HCT116 (cell line): ENCODE data around the gene HOXB1.

ENCODE experiments used
- ATF3 ChIP-seq: IDR thresholded peaks from 2 replicates; pipeline ENCODE4 v1.6.1; 2012
- CEBPB ChIP-seq: IDR thresholded peaks from 2 replicates; pipeline ENCODE4 v1.6.1; 2012; ENCODE audit warnings: low read depth
- EGR1 ChIP-seq: IDR thresholded peaks from 2 replicates; pipeline ENCODE4 v1.6.1; 2012; ENCODE audit warnings: low read depth
- EZH2phosphoT487 ChIP-seq: fragments of 200-600 bp; IDR thresholded peaks from 2 replicates; pipeline ENCODE4 v1.6.1; 2018; ENCODE audit warnings: antibody characterized with exemption, borderline replicate concordance
- MAX ChIP-seq: IDR thresholded peaks from 2 replicates; pipeline ENCODE4 v1.6.1; 2012
- POLR2A ChIP-seq: IDR thresholded peaks from 2 replicates; pipeline ENCODE4 v1.7.0; 2011; ENCODE audit warnings: borderline replicate concordance; ENCODE audit not compliant: insufficient read depth, insufficient read length; ENCODE audit errors: extremely low read depth
- POLR2AphosphoS5 ChIP-seq: IDR thresholded peaks from 2 replicates; pipeline ENCODE4 v1.6.1; 2011; ENCODE audit warnings: mild to moderate bottlenecking, low read depth, low read length, moderate library complexity
- SP1 ChIP-seq: IDR thresholded peaks from 2 replicates; pipeline ENCODE4 v1.6.1; 2012; ENCODE audit warnings: low read depth
- SRF ChIP-seq: IDR thresholded peaks from 2 replicates; pipeline ENCODE4 v1.6.1; 2012; ENCODE audit warnings: low read depth
- YY1 ChIP-seq: IDR thresholded peaks from 2 replicates; pipeline ENCODE4 v1.6.1; 2011; ENCODE audit warnings: low read length, low read depth, moderate library complexity, mild to moderate bottlenecking; ENCODE audit not compliant: insufficient replicate concordance; ENCODE audit errors: extremely low read depth
- ZNF274 ChIP-seq: fragments of 200-500 bp; sonication (Bioruptor generic); IDR thresholded peaks from 2 replicates; pipeline ENCODE4 v1.6.1; 2014; ENCODE audit warnings: mild to moderate bottlenecking, low read depth, low read length, inconsistent platforms
- TF ChIP-seq, protein P1 (sequence below), 3 experiments: fragments of 200-600 bp in 1 of 3; sonication (generic) in 1 of 3; IDR thresholded peaks in 2 of 3; conservative IDR thresholded peaks in 1 of 3; 2 replicates each; pipeline ENCODE4 v1.5.1; 2012 to 2017; ENCODE audit warnings: low read depth in 2 of 3, low read length in 2 of 3, antibody characterized with exemption in 1 of 3, borderline replicate concordance in 1 of 3, control low read depth in 1 of 3, mild to moderate bottlenecking in 1 of 3, mixed read lengths in 1 of 3, mixed run types in 1 of 3, moderate library complexity in 1 of 3; ENCODE audit not compliant: insufficient read depth in 1 of 3
- TF ChIP-seq, protein P2 (sequence below): IDR thresholded peaks from 2 replicates; pipeline ENCODE4 v1.6.1; 2012; ENCODE audit warnings: low read depth
- TF ChIP-seq, protein P3 (sequence below): IDR thresholded peaks from 2 replicates; pipeline ENCODE4 v1.6.1; 2011; ENCODE audit warnings: mild to moderate bottlenecking, low read length, moderate library complexity; ENCODE audit not compliant: insufficient replicate concordance; ENCODE audit errors: extremely low read depth

GRCh38 chr17:48545022-48545375, 14.2 kb upstream of the HOXB1 start, which contains the start of gene HOXB2:
- TF ChIP-seq, protein P1, sequence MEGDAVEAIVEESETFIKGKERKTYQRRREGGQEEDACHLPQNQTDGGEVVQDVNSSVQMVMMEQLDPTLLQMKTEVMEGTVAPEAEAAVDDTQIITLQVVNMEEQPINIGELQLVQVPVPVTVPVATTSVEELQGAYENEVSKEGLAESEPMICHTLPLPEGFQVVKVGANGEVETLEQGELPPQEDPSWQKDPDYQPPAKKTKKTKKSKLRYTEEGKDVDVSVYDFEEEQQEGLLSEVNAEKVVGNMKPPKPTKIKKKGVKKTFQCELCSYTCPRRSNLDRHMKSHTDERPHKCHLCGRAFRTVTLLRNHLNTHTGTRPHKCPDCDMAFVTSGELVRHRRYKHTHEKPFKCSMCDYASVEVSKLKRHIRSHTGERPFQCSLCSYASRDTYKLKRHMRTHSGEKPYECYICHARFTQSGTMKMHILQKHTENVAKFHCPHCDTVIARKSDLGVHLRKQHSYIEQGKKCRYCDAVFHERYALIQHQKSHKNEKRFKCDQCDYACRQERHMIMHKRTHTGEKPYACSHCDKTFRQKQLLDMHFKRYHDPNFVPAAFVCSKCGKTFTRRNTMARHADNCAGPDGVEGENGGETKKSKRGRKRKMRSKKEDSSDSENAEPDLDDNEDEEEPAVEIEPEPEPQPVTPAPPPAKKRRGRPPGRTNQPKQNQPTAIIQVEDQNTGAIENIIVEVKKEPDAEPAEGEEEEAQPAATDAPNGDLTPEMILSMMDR (IDR thresholded peaks at IDR 0.05 in 2 of 3, conservative IDR thresholded peaks at IDR 0.05 in 1 of 3; ENCODE audit: borderline replicate concordance in 1 of 3, insufficient read depth in 1 of 3, low read depth in 2 of 3, low read length in 2 of 3) = no peak
- no peak for TF ChIP-seq EZH2phosphoT487
- no peak for TF ChIP-seq MAX
- no peak for TF ChIP-seq POLR2A
- TF ChIP-seq, protein P2, sequence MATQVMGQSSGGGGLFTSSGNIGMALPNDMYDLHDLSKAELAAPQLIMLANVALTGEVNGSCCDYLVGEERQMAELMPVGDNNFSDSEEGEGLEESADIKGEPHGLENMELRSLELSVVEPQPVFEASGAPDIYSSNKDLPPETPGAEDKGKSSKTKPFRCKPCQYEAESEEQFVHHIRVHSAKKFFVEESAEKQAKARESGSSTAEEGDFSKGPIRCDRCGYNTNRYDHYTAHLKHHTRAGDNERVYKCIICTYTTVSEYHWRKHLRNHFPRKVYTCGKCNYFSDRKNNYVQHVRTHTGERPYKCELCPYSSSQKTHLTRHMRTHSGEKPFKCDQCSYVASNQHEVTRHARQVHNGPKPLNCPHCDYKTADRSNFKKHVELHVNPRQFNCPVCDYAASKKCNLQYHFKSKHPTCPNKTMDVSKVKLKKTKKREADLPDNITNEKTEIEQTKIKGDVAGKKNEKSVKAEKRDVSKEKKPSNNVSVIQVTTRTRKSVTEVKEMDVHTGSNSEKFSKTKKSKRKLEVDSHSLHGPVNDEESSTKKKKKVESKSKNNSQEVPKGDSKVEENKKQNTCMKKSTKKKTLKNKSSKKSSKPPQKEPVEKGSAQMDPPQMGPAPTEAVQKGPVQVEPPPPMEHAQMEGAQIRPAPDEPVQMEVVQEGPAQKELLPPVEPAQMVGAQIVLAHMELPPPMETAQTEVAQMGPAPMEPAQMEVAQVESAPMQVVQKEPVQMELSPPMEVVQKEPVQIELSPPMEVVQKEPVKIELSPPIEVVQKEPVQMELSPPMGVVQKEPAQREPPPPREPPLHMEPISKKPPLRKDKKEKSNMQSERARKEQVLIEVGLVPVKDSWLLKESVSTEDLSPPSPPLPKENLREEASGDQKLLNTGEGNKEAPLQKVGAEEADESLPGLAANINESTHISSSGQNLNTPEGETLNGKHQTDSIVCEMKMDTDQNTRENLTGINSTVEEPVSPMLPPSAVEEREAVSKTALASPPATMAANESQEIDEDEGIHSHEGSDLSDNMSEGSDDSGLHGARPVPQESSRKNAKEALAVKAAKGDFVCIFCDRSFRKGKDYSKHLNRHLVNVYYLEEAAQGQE = no peak
- TF ChIP-seq, protein P3, sequence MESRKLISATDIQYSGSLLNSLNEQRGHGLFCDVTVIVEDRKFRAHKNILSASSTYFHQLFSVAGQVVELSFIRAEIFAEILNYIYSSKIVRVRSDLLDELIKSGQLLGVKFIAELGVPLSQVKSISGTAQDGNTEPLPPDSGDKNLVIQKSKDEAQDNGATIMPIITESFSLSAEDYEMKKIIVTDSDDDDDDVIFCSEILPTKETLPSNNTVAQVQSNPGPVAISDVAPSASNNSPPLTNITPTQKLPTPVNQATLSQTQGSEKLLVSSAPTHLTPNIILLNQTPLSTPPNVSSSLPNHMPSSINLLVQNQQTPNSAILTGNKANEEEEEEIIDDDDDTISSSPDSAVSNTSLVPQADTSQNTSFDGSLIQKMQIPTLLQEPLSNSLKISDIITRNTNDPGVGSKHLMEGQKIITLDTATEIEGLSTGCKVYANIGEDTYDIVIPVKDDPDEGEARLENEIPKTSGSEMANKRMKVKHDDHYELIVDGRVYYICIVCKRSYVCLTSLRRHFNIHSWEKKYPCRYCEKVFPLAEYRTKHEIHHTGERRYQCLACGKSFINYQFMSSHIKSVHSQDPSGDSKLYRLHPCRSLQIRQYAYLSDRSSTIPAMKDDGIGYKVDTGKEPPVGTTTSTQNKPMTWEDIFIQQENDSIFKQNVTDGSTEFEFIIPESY = no peak
- no peak for TF ChIP-seq SP1
- no peak for TF ChIP-seq ZNF274
- no peak for TF ChIP-seq CEBPB
- no peak for TF ChIP-seq EGR1
- TF ChIP-seq YY1 = no peak
- TF ChIP-seq ATF3 = no peak
- no peak for TF ChIP-seq POLR2AphosphoS5
- no peak for TF ChIP-seq SRF
